K562 (cell line): ENCODE measurements around the gene KLF13. TPM values are rescaled to one million over a fixed set of nuclear protein-coding genes. Genes with fewer than 3 reads are reported as not detected.

ENCODE experiments used
- ATAC-seq: fragments of 200-7000 bp; cut with Tn5 transposase; 3 replicates; pipeline ENCODE4 v1.9.1; 2020; ENCODE audit warnings: moderate library complexity
- BruUV-seq: library from RNA; stranded (reverse); fragments of 400-500 nt; replicated peaks from 2 replicates; lab custom pipeline; 2021; lab: Mats Ljungman, UMichigan
- CTCF ChIA-PET: fragments of 300-600 bp; formaldehyde crosslinking; extraction: SDS; loops from one replicate; lab custom pipeline; 2021; ENCODE audit warnings: low intra/inter-chr PET ratio; lab: Yijun Ruan, JAX
- POLR2A ChIA-PET: fragments of 300-600, 350-650 bp; sonication (Branson Sonifier 250); formaldehyde crosslinking; extraction: SDS; loops from one replicate; lab custom pipeline; 2021; ENCODE audit warnings: antibody characterized with exemption, inconsistent platforms; lab: Yijun Ruan, JAX
- DNase-seq, 4 experiments: peaks; one replicate each; pipeline versions ENCODE4 v3.0.0 to v3.0.0-alpha.2; 2011 to 2018; ENCODE audit warnings: low spot score in 3 of 4, mixed read lengths in 3 of 4; ENCODE audit errors: extremely low read depth in 1 of 4
- FAIRE-seq: peaks from 2 replicates; lab custom pipeline; 2011; peaks lifted over from hg19 to GRCh38; lab: Jason Lieb, UNC
- H2AFZ ChIP-seq: 2 replicates; pipeline ENCODE4 v1.6.0; 2011; ENCODE audit warnings: low read depth, low read length, control low read depth, inconsistent platforms
- H3K27ac ChIP-seq: fragments of 200-600 bp; 3 replicates; pipeline ENCODE4 v1.8.0; 2011; ENCODE audit warnings: low read depth, mild to moderate bottlenecking, control low read depth, inconsistent platforms, low read length, moderate library complexity, mixed read lengths; ENCODE audit errors: extremely low read depth
- H3K27me3 ChIP-seq, 2 experiments: fragments of 300-600 bp in 1 of 2; 2 replicates in 1 of 2; 3 replicates in 1 of 2; pipeline versions ENCODE4 v1.6.0 to v1.8.0; 2011; ENCODE audit warnings: inconsistent platforms in 2 of 2, low read length in 2 of 2, mild to moderate bottlenecking in 1 of 2, mixed read lengths in 1 of 2, moderate library complexity in 1 of 2; ENCODE audit not compliant: control insufficient read depth in 2 of 2, insufficient read depth in 2 of 2
- H3K36me3 ChIP-seq: fragments of 300-600 bp; 3 replicates; pipeline ENCODE4 v1.8.0; 2011; ENCODE audit warnings: mild to moderate bottlenecking, low read length, inconsistent platforms; ENCODE audit not compliant: control insufficient read depth, insufficient read depth
- H3K4me1 ChIP-seq, 2 experiments: fragments of 200-600 bp in 1 of 2; replicated peaks in 1 of 2; 2 replicates in 1 of 2; 3 replicates in 1 of 2; pipeline versions ENCODE4 v1.5.1 to v1.8.0; 2011; ENCODE audit warnings: inconsistent platforms in 2 of 2, low read length in 2 of 2, mild to moderate bottlenecking in 1 of 2, mixed read lengths in 1 of 2, moderate library complexity in 1 of 2; ENCODE audit not compliant: control insufficient read depth in 2 of 2, insufficient read depth in 2 of 2
- H3K4me2 ChIP-seq: 2 replicates; pipeline ENCODE4 v1.6.1; 2011; ENCODE audit warnings: low read length, control low read depth, inconsistent platforms, mixed read lengths; ENCODE audit not compliant: insufficient read depth
- H3K4me3 ChIP-seq: fragments of 200-600 bp; sonication (generic), shearing (Covaris generic); 2 replicates; pipeline ENCODE4 v1.5.1; 2016; ENCODE audit warnings: control low read depth, inconsistent platforms
- H3K79me2 ChIP-seq: fragments of 200-600 bp; 3 replicates; pipeline ENCODE4 v1.8.0; 2011; ENCODE audit warnings: low read length, inconsistent platforms; ENCODE audit not compliant: control insufficient read depth, insufficient read depth
- H3K9ac ChIP-seq, 2 experiments: 2 replicates each; pipeline versions ENCODE4 v1.6.0 to v1.6.1; 2011; ENCODE audit warnings: low read depth in 2 of 2, low read length in 2 of 2, control low read depth in 1 of 2, inconsistent platforms in 1 of 2, mild to moderate bottlenecking in 1 of 2, mixed read lengths in 1 of 2; ENCODE audit not compliant: insufficient read depth in 1 of 2
- H3K9me1 ChIP-seq: one replicate; pipeline ENCODE4 v1.6.0; 2011; ENCODE audit warnings: inconsistent platforms, mild to moderate bottlenecking, low read length, moderate library complexity; ENCODE audit not compliant: control insufficient read depth, insufficient read depth
- H3K9me3 ChIP-seq: replicated peaks from 2 replicates; pipeline ENCODE4 v1.5.1; 2011; ENCODE audit warnings: low read depth, low read length, inconsistent platforms; ENCODE audit not compliant: control insufficient read depth, insufficient read depth
- H4K20me1 ChIP-seq: replicated peaks from 2 replicates; pipeline ENCODE4 v1.6.1; 2011; ENCODE audit warnings: low read length, inconsistent platforms, mixed read lengths; ENCODE audit not compliant: control insufficient read depth, insufficient read depth
- BMI1 ChIP-seq: fragments of 150-350 bp; IDR thresholded peaks from 2 replicates; pipeline ENCODE4 v1.6.1; 2014; ENCODE audit warnings: low read length
- ETV1 ChIP-seq: fragments of 450-650 bp; conservative IDR thresholded peaks from 2 replicates; pipeline ENCODE4 v1.6.1; 2016; ENCODE audit warnings: missing genetic modification characterization, control low read depth, low read depth, missing compliant biosample characterization
- FOXJ2 ChIP-seq: fragments of 200-800 bp; sonication (Bioruptor generic); IDR thresholded peaks from 2 replicates; pipeline ENCODE4 v1.6.1; 2016; ENCODE audit warnings: missing genetic modification characterization, missing compliant biosample characterization
- POLR2AphosphoS5 ChIP-seq: IDR thresholded peaks from 2 replicates; pipeline ENCODE4 v1.6.1; 2011; ENCODE audit warnings: mild to moderate bottlenecking, low read depth, low read length, moderate library complexity; ENCODE audit not compliant: control insufficient read depth, insufficient read depth
- SETDB1 ChIP-seq: IDR thresholded peaks from one replicate; pipeline ENCODE4 v1.6.1; 2012; ENCODE audit warnings: low read length, control low read depth, inconsistent platforms
- SNIP1 ChIP-seq: fragments of 450-650 bp; IDR thresholded peaks from 2 replicates; pipeline ENCODE4 v1.7.1; 2017; ENCODE audit warnings: low read depth, mild to moderate bottlenecking
- ZNF174 ChIP-seq: fragments of 250-450 bp; sonication (Bioruptor Pico); IDR thresholded peaks from 2 replicates; pipeline ENCODE4 v1.4.0; 2020; ENCODE audit warnings: mild to moderate bottlenecking
- ZNF253 ChIP-seq: fragments of 250-450 bp; sonication (Bioruptor Pico); conservative IDR thresholded peaks from 2 replicates; pipeline ENCODE4 v1.6.1; 2021; ENCODE audit warnings: mild to moderate bottlenecking
- ZNF408 ChIP-seq: fragments of 250-450 bp; sonication (Bioruptor Pico); IDR thresholded peaks from 2 replicates; pipeline ENCODE4 v1.4.0; 2020; ENCODE audit warnings: low read depth, mild to moderate bottlenecking, moderate library complexity
- WGBS: fragments of 100-300 bp; shearing (Covaris generic); methylation state at CpG from one replicate; pipeline ENCODE4 v1.1.6; 2016; ENCODE audit warnings: low coverage, mixed read lengths; ENCODE audit not compliant: insufficient coverage; ENCODE audit errors: missing lambda C conversion rate; 5-methylcytosine and 5-hydroxymethylcytosine counted together
- in situ Hi-C: fragments of 300-500 bp; cut with MboI; formaldehyde crosslinking; loops from 4 replicates; pipeline ENCODE4 v1.15.0; 2018; ENCODE audit warnings: inconsistent platforms, mixed read lengths
- intact Hi-C: fragments of 100-400 bp; cut with micrococcal nuclease; formaldehyde crosslinking; loops from 2 replicates; pipeline ENCODE4 v1.14.2; 2022
- polyA plus RNA-seq, 8 experiments: library from polyadenylated mRNA; depleted of rRNA in 4 of 8; stranded (reverse) in 5 of 8; unstranded in 3 of 8; fragments of >200 nt; fragmentation: Nextera tagmentation in 2 of 8; fragmentation: Illumina TruSeq in 1 of 8; extraction: Ambion mirVana in 2 of 8; extraction: Trizol in 1 of 8; gene quantifications; 2 replicates each; pipeline versions ENCODE4 v1.2.1 to v1.2.3, GENCODE V29; 2011 to 2014; ENCODE audit warnings: inconsistent platforms in 1 of 8, missing spikeins in 1 of 8
- total RNA-seq, 7 experiments: library from RNA; depleted of rRNA in 6 of 7; stranded (reverse); fragments of >200 nt in 6 of 7; fragmentation: Illumina TruSeq in 2 of 7; extraction: Trizol in 2 of 7; gene quantifications; 2 replicates each; pipeline versions ENCODE4 v1.2.1 to v1.2.3, GENCODE V29; 2011 to 2021; ENCODE audit warnings: low replicate concordance in 1 of 7
- TF ChIP-seq, protein P1 (sequence below), 2 experiments: fragments of 200-800 bp in 1 of 2; sonication (Bioruptor generic) in 1 of 2; sonication (generic) in 1 of 2; formaldehyde crosslinking in 1 of 2; IDR thresholded peaks in 1 of 2; conservative IDR thresholded peaks in 1 of 2; 2 replicates each; pipeline versions ENCODE4 v1.5.0 to v1.6.1; 2016 to 2020; ENCODE audit warnings: missing compliant biosample characterization in 1 of 2, missing genetic modification characterization in 1 of 2, missing genetic modification reagents in 1 of 2

The KLF13 gene
- total and polyA plus RNA-seq, 9 of the 15 experiments (the other 6 are each of a cell fraction or from before 2014, with no cell fraction given) = 1.8 to 10.5 (median 4.8) TPM

DNA sequence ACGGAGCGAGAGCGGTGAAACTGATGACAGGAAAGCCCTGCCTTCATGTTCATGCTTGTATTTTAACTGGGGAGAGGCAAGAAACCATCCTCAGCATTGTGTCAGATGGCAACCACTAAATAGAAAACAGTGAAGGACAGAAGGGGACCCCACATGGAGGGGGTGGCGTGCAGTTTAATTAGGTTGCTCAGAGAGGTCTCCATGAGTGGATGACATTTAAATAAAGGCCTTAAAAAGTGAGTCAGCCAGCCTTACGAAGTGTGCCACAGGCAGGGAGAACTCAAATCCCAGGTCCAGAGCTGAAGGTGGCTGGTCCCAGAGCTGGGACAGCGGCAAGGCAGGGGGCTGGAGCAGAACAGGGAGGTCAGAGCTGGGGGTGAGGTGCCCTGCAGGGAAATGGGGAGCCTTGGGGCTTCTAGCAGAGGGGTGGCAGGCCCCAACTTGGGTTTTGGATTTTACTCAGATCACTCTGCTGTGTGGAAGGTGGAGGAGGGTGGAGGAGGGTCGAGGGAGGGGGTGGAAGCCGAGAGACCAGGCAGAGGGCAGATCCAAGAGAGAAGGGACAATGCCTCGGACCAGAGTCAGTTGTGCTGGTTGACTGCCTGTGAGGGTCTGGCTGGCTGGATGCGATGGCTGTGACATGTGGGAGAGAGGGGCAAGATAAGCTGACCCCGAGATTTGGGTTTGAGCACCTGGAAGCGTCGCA is 73.7 kb downstream of the KLF13 start:
- H3K4me2 ChIP-seq = no peak overlapping the region
- no peaks in the 10 kb centered on the region for H3K79me2 ChIP-seq
- no peaks in the 10 kb centered on the region for H4K20me1 ChIP-seq
- no peak overlapping the region for H2AFZ ChIP-seq
- BruUV-seq = no TSS peak
- TF ChIP-seq ZNF408 (CRISPR knock-in tag) (no peak), ETV1 (no peak), BMI1 (no peak), SETDB1 (no peak), ZNF174 (no peak), ZNF253 (no peak), FOXJ2 (tag) (no peak), SNIP1 (no peak), POLR2AphosphoS5 (no peak)
- TF ChIP-seq, protein P1, sequence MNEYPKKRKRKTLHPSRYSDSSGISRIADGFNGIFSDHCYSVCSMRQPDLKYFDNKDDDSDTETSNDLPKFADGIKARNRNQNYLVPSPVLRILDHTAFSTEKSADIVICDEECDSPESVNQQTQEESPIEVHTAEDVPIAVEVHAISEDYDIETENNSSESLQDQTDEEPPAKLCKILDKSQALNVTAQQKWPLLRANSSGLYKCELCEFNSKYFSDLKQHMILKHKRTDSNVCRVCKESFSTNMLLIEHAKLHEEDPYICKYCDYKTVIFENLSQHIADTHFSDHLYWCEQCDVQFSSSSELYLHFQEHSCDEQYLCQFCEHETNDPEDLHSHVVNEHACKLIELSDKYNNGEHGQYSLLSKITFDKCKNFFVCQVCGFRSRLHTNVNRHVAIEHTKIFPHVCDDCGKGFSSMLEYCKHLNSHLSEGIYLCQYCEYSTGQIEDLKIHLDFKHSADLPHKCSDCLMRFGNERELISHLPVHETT (CRISPR knock-in tag; conservative IDR thresholded peaks at IDR 0.05 in 1 of 2, IDR thresholded peaks at IDR 0.05 in 1 of 2) = no peak
- TF ChIP-seq, all 486 proteins: peak for 0
- CTCF ChIA-PET = no interaction called here
- no peak overlapping the region for H3K4me3 ChIP-seq
- POLR2A ChIA-PET = no interaction called here
- no peak overlapping the region for H3K27ac ChIP-seq
- no peaks in the 10 kb centered on the region for H3K9me3 ChIP-seq
- in situ Hi-C loops = no loop called here
- peaks cover 0 to 16% of the 10 kb centered on the region in 2 experiments; a peak in 2 of 5 replicates for H3K4me1 ChIP-seq
- H3K36me3 ChIP-seq = no peaks in the 10 kb centered on the region
- H3K9me1 ChIP-seq = no peaks in the 10 kb centered on the region
- WGBS = 9% methylated on average over 11 of the region's 13 CpGs
- FAIRE-seq (no peak), ATAC-seq (no peak), DNase-seq (no peak)
- peaks cover 2 to 30% of the 10 kb centered on the region in 2 experiments for H3K27me3 ChIP-seq
- intact Hi-C loops = no loop called here
- H3K9ac ChIP-seq = no peak overlapping the region
